RWPE1 (cell line): Measurements from ENCODE around the gene CCDC92.

ENCODE experiments used
- CTCF ChIA-PET: fragments of 350-600 bp; sonication (Branson Sonifier 250); formaldehyde crosslinking; extraction: SDS; loops from one replicate; lab custom pipeline; 2021; lab: Yijun Ruan, JAX
- POLR2A ChIA-PET: fragments of 400-600 bp; formaldehyde crosslinking; extraction: SDS; loops from one replicate; lab custom pipeline; 2020; ENCODE audit warnings: antibody characterized with exemption; ENCODE audit not compliant: low non-redundant PET; lab: Yijun Ruan, JAX
- DNase-seq: peaks from one replicate; pipeline ENCODE4 v3.0.0; 2012; ENCODE audit warnings: low spot score
- H3K27ac ChIP-seq: fragments of 450-650 bp; 2 replicates; pipeline ENCODE4 v1.5.1; 2017
- CTCF ChIP-seq: fragments of 450-650 bp; conservative IDR thresholded peaks from 2 replicates; pipeline ENCODE4 v1.5.1; 2017; ENCODE audit warnings: low read depth, mild to moderate bottlenecking

Gene CCDC92

GRCh38 chr12:123923927-123924326 is 48.7 kb downstream of the CCDC92 start:
- ChIA-PET CTCF (no interaction called here), POLR2A (interaction anchor here (0.5 kb wide), 1 partner anchor 1252 kb away, joined by 3 read pairs; no protein-coding TSS in a partner anchor)
- DNase-seq = no peak
- no peak for TF ChIP-seq CTCF
- no peak overlapping the region for H3K27ac ChIP-seq

- POLR2A ChIA-PET = no interaction called here
- TF ChIP-seq CTCF = no peak
- H3K27ac ChIP-seq = no peak overlapping the region
- CTCF ChIA-PET = interaction anchor here (0.6 kb wide), 1 partner anchor 18 kb away, joined by 3 read pairs; no protein-coding TSS in a partner anchor
- DNase-seq = no peak
These were observed 49.6 kb downstream of the CCDC92 start for GRCh38 chr12:123923038-123923437.

- POLR2A ChIA-PET = no interaction called here
- no peak for TF ChIP-seq CTCF
- no peak for DNase-seq
- CTCF ChIA-PET = no interaction called here
- H3K27ac ChIP-seq = no peak overlapping the region
These were observed 52.7 kb downstream of the CCDC92 start for GRCh38 chr12:123919980-123920360.

GRCh38 chr12:123917337-123917850 is 55.2 kb downstream of the CCDC92 start:
- no peak overlapping the region for H3K27ac ChIP-seq
- DNase-seq = no peak
- ChIA-PET POLR2A (no interaction called here), CTCF (interaction anchor here (2.1 kb wide), 1 partner anchor 12 kb away, joined by 9 read pairs; no protein-coding TSS in a partner anchor)
- no peak for TF ChIP-seq CTCF

GRCh38 chr12:123916729-123917128 is 55.9 kb downstream of the CCDC92 start:
- ChIA-PET CTCF (interaction anchor here (0.6 to 2.1 kb wide), 2 partner anchors 11 to 221 kb away, joined by 5 to 9 read pairs; no protein-coding TSS in a partner anchor), POLR2A (no interaction called here)
- peak; percentile 64 for DNase-seq
- H3K27ac ChIP-seq = no peak overlapping the region
- no peak for TF ChIP-seq CTCF

GRCh38 chr12:123914726-123915333 is 57.8 kb downstream of the CCDC92 start:
- TF ChIP-seq CTCF = no peak
- H3K27ac ChIP-seq = no peak overlapping the region
- ChIA-PET CTCF (no interaction called here), POLR2A (no interaction called here)
- no peak for DNase-seq
